GM19463 (cell line): ENCODE measurements around the gene SH3BGRL3.
A peak's percentile ranks its signal among the peaks of the same experiment; 100 is the strongest.
"Not testable (repeated sequence)": the region's sequence is repeated elsewhere in the genome, so short reads cannot be mapped to it uniquely, and the experiment has no call there.

Experiments used
- ATAC-seq: cut with Tn5 transposase; IDR thresholded peaks from one replicate; pipeline ENCODE4 v1.9.1; 2021; ENCODE audit warnings: mild to moderate bottlenecking, moderate library complexity; ENCODE audit not compliant: unreplicated experiment

SH3BGRL3 gene

GRCh38 chr1:26314501-26314900 lies 34.6 kb downstream of the SH3BGRL3 start:
- ATAC-seq, result no peak

GRCh38 chr1:26315874-26316850 lies 36.3 kb downstream of the SH3BGRL3 start:
- ATAC-seq, result no peak

DNA sequence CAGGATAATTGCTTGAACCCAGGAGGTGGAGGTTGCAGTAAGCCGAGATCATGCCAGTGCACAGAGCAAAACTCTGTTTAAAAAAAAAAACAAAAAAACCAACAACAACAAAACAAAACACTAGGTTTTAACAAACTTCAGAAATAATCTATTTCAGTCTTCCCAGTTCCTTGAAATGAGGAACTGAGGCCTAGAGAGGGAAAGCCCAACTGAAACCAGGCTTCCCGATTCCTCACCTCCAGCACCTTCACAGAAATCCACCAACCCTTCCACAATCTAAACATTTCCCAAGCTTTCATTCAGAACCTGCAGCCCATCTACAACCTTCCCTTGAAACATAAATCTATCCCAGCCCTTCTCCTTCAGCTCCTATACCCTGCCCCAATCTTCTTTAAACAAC lies 37.3 kb downstream of the SH3BGRL3 start:
- no peak for ATAC-seq

DNA sequence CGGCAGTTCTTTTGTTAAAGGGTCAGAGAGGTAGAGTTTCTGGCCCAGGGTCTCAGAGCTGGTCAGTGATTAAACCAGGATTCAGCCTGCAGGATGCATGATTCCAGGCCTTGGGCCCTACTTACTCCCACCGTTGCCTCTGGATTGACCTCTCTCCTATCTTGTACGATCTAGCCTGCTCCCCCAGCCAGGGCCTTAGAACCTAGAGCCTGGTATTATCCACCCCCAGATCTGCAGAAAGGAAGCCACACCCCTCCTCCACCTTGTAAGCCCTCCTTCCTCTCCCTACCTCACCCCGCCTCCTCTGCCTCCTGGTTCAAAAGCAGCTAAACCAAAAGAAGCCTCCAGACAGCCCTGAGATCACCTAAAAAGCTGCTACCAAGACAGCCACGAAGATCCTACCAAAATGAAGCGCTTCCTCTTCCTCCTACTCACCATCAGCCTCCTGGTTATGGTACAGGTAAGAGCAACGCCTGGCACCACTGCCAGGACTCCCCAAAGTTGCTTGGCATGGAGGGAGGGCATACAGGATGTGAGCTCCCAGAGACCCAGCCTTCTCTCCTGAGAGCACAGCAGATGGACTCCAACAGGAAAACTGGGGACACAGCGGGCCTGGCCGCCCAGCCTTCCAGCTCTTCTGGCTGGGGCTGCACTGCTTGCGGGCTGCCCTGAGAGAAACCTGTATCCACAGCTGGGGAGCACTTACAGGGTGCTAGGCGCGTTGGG lies 37.9 kb downstream of the SH3BGRL3 start, which contains the start of gene CD52:
Gene CD52 (plus strand): TSS at position 347 of the 726 bp plus-strand sequence. CDS start 60 bp downstream, at position 407.
- ATAC-seq, result no peak

- no peak for ATAC-seq
Observed at GRCh38 chr1:26318338-26319064, 38.6 kb downstream of the SH3BGRL3 start.

DNA sequence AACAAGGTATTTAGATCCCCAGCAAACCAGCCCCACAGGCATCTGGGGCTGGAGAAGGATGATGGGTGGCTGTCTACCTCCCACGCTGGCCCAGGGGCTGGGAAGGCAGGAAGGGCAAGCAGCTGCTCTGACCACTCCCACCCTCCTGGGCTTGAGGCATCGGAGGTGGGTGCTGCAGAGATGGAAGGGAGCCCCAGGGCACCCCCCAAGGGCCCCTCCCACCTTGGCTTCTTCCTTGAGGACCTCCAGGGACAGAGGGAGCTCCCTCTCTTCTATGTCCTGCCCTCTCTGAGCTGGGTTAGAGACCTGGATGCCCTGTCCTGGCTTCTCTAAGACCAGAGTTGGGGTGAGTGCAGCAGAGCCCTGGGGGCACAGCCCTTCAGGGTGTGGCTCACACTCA lies 41.0 kb downstream of the SH3BGRL3 start:
- ATAC-seq, result no peak

DNA sequence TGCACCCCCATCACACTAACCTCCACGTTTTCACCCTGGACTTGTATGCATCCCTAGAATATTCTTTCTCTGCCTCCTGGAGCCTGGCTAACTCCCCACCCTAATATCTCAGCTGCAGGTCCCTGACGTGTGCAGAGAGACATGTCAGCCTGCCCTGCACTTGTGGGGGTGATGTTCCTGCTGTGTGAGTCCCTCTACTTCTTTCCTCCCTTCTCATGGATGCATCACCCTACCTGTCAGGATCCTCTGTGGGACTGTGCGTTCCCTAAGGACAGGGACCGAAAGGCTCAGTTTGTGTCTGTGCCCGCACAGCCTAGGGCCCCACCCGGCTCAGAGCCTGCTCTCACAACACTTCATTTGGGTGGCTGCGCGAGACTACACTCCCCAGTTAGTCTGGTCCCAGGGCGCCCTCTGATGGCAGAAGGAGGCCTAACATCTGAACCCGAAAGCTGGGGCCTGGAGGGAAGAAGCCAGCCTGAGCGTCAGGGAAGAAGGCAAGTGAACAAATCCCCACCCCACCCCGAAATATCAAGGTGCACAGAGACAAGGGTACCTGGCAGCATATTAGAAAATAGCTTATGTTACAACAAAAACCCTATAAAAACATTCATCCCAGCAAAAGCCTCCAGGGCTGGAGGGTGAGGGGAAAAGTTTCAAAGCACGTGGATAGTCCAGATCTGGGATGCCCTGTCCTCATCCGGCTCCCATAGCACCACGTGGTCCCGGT lies 41.6 kb downstream of the SH3BGRL3 start:
- peak; percentile 42 for ATAC-seq

DNA sequence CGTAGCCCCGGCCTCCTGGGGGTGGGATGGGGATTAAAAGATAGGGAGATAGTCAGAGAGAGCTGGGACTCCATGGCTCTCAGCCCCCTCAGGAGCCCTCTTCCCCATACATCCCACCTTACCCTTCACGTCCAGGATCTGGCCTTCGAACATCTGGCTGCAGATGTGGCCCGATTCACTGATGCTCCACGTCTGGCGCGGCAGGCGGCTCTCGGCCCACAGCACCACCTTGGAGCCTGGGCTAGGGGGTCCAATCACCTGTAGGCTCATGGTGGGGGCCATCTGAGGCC lies 42.1 kb downstream of the SH3BGRL3 start:
- ATAC-seq, result no peak

DNA sequence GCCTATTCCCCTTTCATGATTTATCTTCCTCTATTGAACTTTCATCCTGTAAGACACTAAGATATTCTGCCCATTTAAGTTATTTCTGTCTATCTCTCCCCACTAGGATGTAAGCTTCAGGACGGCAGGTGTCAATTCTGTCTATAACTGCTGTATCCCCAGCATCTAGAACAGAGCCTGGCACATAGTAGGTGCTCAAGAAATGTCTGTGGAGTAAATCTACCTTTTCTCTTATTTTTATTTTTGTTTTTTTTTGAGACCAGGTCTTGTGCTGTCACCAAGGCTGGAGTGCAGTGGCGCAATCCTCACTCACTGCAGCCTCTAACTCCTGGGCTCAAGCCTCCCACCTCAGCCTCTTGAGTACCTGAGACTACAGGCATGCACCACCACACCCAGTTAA lies 43.5 kb downstream of the SH3BGRL3 start:
- no peak for ATAC-seq

- no peak for ATAC-seq
Observed at GRCh38 chr1:26324550-26324949, 44.7 kb downstream of the SH3BGRL3 start.

- ATAC-seq, result no peak
Observed at GRCh38 chr1:26327956-26328362, 48.1 kb downstream of the SH3BGRL3 start.

DNA sequence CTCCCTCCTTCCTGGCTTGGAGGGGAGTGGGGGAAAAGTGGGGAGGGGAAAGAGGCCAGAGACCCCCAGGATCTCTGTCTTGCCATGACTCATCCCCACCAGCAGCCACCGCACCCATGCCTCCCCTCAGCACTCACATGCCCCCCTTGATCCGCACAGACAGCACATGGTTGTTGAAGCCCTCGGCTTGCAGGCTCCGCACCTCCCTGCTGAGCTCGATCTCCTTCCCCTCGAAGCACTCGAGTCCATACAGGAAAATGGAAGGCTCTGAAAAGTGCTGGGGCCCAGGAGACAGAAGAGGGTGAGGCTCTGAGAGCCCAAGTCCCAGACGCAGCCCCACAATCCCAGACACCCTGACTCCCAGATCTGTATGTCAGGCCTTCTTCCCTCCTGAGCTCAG lies 48.7 kb downstream of the SH3BGRL3 start:
- no peak for ATAC-seq

GRCh38 chr1:26329380-26329779 lies 49.5 kb downstream of the SH3BGRL3 start:
- ATAC-seq, result not testable (repeated sequence)

DNA sequence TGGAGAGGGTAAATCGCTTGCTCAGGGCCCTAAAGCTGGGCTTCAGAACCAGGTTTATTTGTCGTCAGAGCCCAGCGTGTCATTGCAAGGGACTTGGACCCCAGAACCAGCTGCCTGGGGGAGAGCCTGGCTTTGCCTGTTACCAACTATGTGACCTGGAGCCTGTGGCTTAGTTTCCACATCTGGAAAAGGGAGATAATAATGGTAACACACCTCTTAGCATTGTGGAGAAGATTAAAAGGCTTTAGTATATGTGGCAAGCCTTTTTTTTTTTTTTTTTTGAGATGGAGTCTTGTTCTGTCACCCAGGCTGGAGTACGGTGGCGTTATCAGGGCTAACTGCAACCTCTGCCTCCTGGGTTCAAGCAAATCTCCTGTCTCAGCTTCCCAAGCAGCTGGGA lies 50.4 kb downstream of the SH3BGRL3 start:
- ATAC-seq, result no peak
